Epithelial cell of esophagus (primary cell): ENCODE results near the gene CCDC85A.

Experiments
- DNase-seq: peaks from one replicate; pipeline ENCODE4 v3.0.0; 2010; ENCODE audit warnings: low read depth
- H3K4me3 ChIP-seq: 2 replicates; pipeline ENCODE4 v1.5.1; 2011; ENCODE audit warnings: mild to moderate bottlenecking, low read length, control low read depth
- TF ChIP-seq, protein P1 (sequence below): IDR thresholded peaks from 2 replicates; pipeline ENCODE4 v1.5.1; 2011; ENCODE audit warnings: low read depth, mild to moderate bottlenecking, low read length, control low read depth, inconsistent platforms; ENCODE audit not compliant: insufficient read depth; ENCODE audit errors: missing control alignments

CCDC85A gene

GRCh38 chr2:56292951-56293350 lies 109.2 kb downstream of the CCDC85A start:
- TF ChIP-seq, protein P1, sequence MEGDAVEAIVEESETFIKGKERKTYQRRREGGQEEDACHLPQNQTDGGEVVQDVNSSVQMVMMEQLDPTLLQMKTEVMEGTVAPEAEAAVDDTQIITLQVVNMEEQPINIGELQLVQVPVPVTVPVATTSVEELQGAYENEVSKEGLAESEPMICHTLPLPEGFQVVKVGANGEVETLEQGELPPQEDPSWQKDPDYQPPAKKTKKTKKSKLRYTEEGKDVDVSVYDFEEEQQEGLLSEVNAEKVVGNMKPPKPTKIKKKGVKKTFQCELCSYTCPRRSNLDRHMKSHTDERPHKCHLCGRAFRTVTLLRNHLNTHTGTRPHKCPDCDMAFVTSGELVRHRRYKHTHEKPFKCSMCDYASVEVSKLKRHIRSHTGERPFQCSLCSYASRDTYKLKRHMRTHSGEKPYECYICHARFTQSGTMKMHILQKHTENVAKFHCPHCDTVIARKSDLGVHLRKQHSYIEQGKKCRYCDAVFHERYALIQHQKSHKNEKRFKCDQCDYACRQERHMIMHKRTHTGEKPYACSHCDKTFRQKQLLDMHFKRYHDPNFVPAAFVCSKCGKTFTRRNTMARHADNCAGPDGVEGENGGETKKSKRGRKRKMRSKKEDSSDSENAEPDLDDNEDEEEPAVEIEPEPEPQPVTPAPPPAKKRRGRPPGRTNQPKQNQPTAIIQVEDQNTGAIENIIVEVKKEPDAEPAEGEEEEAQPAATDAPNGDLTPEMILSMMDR: no peak
- DNase-seq: no peak

DNA sequence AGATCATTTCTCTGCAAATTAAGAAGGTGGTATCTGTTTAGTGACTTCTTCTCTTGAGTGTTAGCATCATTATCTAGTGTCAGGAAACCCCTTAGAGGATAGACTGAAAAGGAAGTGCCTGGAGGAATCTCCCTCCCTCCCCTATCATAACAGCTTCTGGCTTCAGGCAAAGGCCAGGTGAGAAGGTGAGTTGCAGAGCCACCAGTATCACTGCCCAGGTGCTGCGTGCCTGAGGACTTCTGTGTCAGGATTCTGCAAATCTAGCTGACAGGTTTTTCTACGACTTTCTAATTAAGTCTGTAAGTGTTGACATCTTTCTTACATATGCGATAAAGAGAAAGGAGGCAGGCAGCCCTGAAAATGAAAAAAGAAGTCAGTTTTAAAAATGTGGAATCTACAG lies 111.9 kb downstream of the CCDC85A start:
- TF ChIP-seq, protein P1: no peak
- no peak overlapping the region for H3K4me3 ChIP-seq
- DNase-seq: no peak

More at GRCh38 chr2:56292951-56293350, 109.2 kb downstream of the CCDC85A start:
- H3K4me3 ChIP-seq: no peak overlapping the region

- no peak overlapping the region for H3K4me3 ChIP-seq
- DNase-seq: no peak
- TF ChIP-seq, protein P1: no peak
Observed at GRCh38 chr2:56297671-56298070, 113.9 kb downstream of the CCDC85A start.

DNA sequence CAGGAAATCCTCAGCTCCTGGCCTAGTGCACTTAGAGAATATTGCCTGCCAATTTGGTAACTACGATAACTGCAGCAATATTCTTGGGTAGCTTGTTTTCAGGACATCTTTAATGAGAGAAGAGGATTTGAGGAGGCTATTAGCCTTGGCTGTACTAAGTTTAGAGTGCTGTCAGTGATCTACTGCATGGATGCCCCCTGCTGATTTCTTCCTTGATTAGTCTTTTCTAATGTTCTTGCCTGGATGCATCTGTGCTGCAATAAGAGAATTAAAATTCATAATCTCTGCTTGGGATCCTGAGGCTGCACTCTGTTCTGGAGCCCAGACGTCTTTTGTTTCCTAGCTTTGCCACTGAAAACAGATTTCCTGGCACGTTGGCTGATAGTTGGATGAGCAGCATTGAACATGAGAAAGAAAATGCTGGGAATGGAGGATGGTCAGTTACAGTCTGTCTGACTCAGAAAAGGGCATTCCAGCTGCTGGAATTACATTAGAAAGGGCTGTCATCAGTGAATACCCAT lies 115.4 kb downstream of the CCDC85A start:
- no peak overlapping the region for H3K4me3 ChIP-seq
- TF ChIP-seq, protein P1: no peak
- no peak for DNase-seq

DNA sequence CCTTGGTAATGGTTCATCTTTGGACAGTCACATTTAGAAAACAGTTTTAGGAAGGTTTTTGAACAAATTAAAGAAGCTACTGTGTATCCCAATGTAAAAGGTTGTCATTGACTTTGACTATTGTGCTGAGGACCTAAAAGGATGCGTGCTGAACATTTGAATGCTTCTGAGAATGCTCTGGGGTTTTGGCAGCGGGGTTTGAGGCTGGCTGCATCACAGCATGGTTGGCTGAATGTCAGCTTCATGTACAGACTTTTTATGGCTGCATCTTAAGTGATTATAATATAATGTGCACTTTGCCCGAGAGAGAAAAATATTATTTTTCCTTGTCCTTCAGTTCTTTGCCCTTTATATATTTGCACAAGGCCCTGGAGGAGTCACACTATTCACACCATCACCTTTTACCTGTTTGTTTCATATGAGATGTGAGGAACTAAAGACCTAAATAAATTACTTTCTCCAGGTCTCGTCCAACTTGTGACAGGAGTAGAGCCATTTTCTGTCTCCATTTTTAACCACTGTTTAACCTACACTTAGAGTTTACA lies 125.9 kb downstream of the CCDC85A start:
- TF ChIP-seq, protein P1: no peak
- no peak for DNase-seq
- H3K4me3 ChIP-seq: no peak overlapping the region

DNA sequence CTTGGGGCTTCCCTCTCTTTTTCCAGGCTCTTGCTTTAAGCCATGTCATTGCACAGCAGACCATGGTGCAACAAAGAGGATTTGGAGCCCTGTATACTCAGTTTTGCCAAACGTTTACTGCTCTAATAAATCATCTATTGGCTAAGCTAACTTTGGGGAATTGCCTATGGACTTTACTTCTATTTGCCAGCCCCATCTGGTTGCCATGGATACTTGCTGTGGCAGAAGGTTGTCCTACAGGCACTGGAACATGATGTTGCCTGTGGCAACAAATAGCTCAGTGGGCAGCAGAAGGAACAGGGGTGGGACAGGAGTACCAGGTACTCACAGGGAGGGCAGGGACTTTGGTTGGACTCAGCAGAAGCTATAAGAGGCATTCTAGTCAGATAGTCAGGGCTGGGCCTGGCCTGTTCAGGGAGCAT lies 129.7 kb downstream of the CCDC85A start:
- H3K4me3 ChIP-seq: no peak overlapping the region
- DNase-seq: no peak
- TF ChIP-seq, protein P1: no peak

DNA sequence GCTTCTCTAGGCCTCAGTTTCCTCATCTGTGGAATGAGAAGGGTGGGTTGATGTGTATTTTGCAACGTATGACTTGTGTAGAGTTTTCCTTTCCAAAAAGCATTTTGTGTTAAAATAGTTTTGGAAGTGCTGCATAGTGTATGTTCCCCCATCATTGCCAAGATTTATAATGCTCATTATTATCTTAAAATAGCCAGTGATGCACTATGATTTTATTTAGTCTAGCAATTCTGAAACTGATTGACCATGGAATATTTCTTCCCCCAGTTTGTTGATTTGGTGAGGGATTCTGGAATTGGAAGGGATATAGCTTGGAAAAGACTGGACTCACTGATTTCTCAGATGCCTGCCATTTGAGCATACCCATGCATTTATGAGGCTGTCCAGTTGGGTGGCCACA lies 130.6 kb downstream of the CCDC85A start:
- TF ChIP-seq, protein P1: no peak
- no peak overlapping the region for H3K4me3 ChIP-seq
- DNase-seq: no peak
